Measurements from ENCODE around the gene PLCG2.

GRCh38 chr16:81928271-81928918, 149.3 kb downstream of the PLCG2 start:
- TF ChIP-seq CTCF (IDR thresholded peaks at IDR 0.05; ENCODE audit: borderline replicate concordance, extremely low read depth, low read length, poor library complexity, severe bottlenecking) (no peak), EZH2 (IDR thresholded peaks at IDR 0.05; ENCODE audit: borderline replicate concordance, low read depth, low read length, severe bottlenecking) (no peak)

All from DND-41 (cell line).